Skeletal muscle tissue (tissue), 4 donors: Measurements from ENCODE around the gene DNTT. TPM values are rescaled to one million over a fixed set of nuclear protein-coding genes. Genes with fewer than 3 reads are reported as not detected.

Experiments used
- H3K27ac ChIP-seq: one replicate; pipeline ENCODE4 v1.7.0; 2013; ENCODE audit warnings: mild to moderate bottlenecking, low read depth, low read length, inconsistent platforms
- H3K27me3 ChIP-seq, 3 donors: one replicate each; pipeline ENCODE4 v1.7.0; 2013; ENCODE audit warnings: low read length in 3 of 3; ENCODE audit not compliant: control insufficient read depth in 3 of 3, insufficient read depth in 3 of 3
- H3K36me3 ChIP-seq, 3 donors: one replicate each; pipeline ENCODE4 v1.7.0; 2013; ENCODE audit warnings: low read length in 3 of 3; ENCODE audit not compliant: control insufficient read depth in 3 of 3, insufficient read depth in 3 of 3
- H3K4me1 ChIP-seq, 3 donors: one replicate each; pipeline ENCODE4 v1.7.0; 2013; ENCODE audit warnings: low read length in 3 of 3, mild to moderate bottlenecking in 3 of 3; ENCODE audit not compliant: control insufficient read depth in 3 of 3, insufficient read depth in 3 of 3
- H3K4me3 ChIP-seq, 3 donors: one replicate each; pipeline ENCODE4 v1.7.0; 2013; ENCODE audit warnings: low read length in 3 of 3
- H3K9ac ChIP-seq, 3 donors: one replicate each; pipeline ENCODE4 v1.7.0; 2013; ENCODE audit warnings: low read length in 3 of 3, mild to moderate bottlenecking in 3 of 3, moderate library complexity in 2 of 3, low read depth in 1 of 3
- H3K9me3 ChIP-seq, 3 donors: one replicate each; pipeline ENCODE4 v1.7.0; 2013; ENCODE audit warnings: low read length in 3 of 3; ENCODE audit not compliant: control insufficient read depth in 3 of 3
- total RNA-seq: library from RNA; depleted of rRNA; stranded (reverse); fragments of >200 nt; gene quantifications from one replicate; pipeline ENCODE4 v1.2.3, GENCODE V29; 2014
- donor health status: Osteomylitis.

DNTT gene
- total RNA-seq, 1 donor from 2014 or later = not detected

GRCh38 chr10:96264938-96265337 lies 39.3 kb upstream of the DNTT start:
- no peak overlapping the region for H3K4me3 ChIP-seq
- no peak overlapping the region for H3K9ac ChIP-seq
- H3K36me3 ChIP-seq = no peaks in the 10 kb centered on the region
- peaks cover 0 to 4% (median under 1%) of the 10 kb centered on the region in 3 donors for H3K4me1 ChIP-seq
- no peaks in the 10 kb centered on the region for H3K9me3 ChIP-seq
- H3K27me3 ChIP-seq = no peaks in the 10 kb centered on the region
- H3K27ac ChIP-seq = no peak overlapping the region

GRCh38 chr10:96266118-96266770 lies 38.0 kb upstream of the DNTT start:
- H3K27ac ChIP-seq = no peak overlapping the region
- no peaks in the 10 kb centered on the region for H3K9me3 ChIP-seq
- H3K4me1 ChIP-seq = peaks cover 2 to 9% (median 6%) of the 10 kb centered on the region in 3 donors
- no peak overlapping the region for H3K4me3 ChIP-seq
- no peak overlapping the region for H3K9ac ChIP-seq
- H3K27me3 ChIP-seq = no peaks in the 10 kb centered on the region
- H3K36me3 ChIP-seq = no peaks in the 10 kb centered on the region

- H3K4me3 ChIP-seq = no peak overlapping the region
- no peaks in the 10 kb centered on the region for H3K36me3 ChIP-seq
- no peak overlapping the region for H3K9ac ChIP-seq
- H3K27ac ChIP-seq = no peak overlapping the region
- H3K9me3 ChIP-seq = no peaks in the 10 kb centered on the region
- H3K4me1 ChIP-seq = peaks cover 4 to 18% (median 7%) of the 10 kb centered on the region in 3 donors
- H3K27me3 ChIP-seq = no peaks in the 10 kb centered on the region
Observed at GRCh38 chr10:96267234-96267705, 37.0 kb upstream of the DNTT start.

GRCh38 chr10:96268341-96268909 lies 35.8 kb upstream of the DNTT start:
- no peaks in the 10 kb centered on the region for H3K36me3 ChIP-seq
- H3K9me3 ChIP-seq = no peaks in the 10 kb centered on the region
- H3K27me3 ChIP-seq = no peaks in the 10 kb centered on the region
- H3K4me3 ChIP-seq = no peak overlapping the region
- H3K4me1 ChIP-seq = peaks cover 4 to 17% (median 7%) of the 10 kb centered on the region in 3 donors
- H3K9ac ChIP-seq = no peak overlapping the region
- no peak overlapping the region for H3K27ac ChIP-seq

- Histone ChIP-seq H3K27ac (no peak overlapping the region), H3K36me3 (no peaks in the 10 kb centered on the region), H3K4me1 (peaks cover 4 to 16% (median 7%) of the 10 kb centered on the region in 3 donors), H3K4me3 (peak overlapping the region in 2 of 3 donors; percentile 21 to 34), H3K9ac (no peak overlapping the region), H3K27me3 (no peaks in the 10 kb centered on the region), H3K9me3 (no peaks in the 10 kb centered on the region)
Observed at GRCh38 chr10:96269438-96270300, 34.6 kb upstream of the DNTT start.

GRCh38 chr10:96270571-96270970 lies 33.7 kb upstream of the DNTT start:
- Histone ChIP-seq H3K4me3 (peak overlapping the region in 2 of 3 donors; percentile 31 to 45), H3K4me1 (peaks cover 4 to 16% (median 7%) of the 10 kb centered on the region in 3 donors), H3K36me3 (no peaks in the 10 kb centered on the region), H3K9ac (no peak overlapping the region), H3K27me3 (no peaks in the 10 kb centered on the region), H3K27ac (peak overlapping the region; percentile 65), H3K9me3 (no peaks in the 10 kb centered on the region)

GRCh38 chr10:96271016-96271815 lies 33.0 kb upstream of the DNTT start, which contains the start of gene BLNK:
BLNK (minus strand) TSS chr10:96271569; CDS start chr10:96271398, 171 bp downstream.
- Histone ChIP-seq H3K36me3 (no peaks in the 10 kb centered on the region), H3K27me3 (no peaks in the 10 kb centered on the region), H3K9ac (peak within 1 kb of the TSS in 2 of 3 donors; percentile 10 to 63), H3K4me3 (peak within 1 kb of the TSS; percentile 16 to 45 (median 31)), H3K4me1 (peaks cover 4 to 21% (median 7%) of the 10 kb centered on the region in 3 donors), H3K9me3 (no peaks in the 10 kb centered on the region), H3K27ac (peak within 1 kb of the TSS; percentile 65)

- Histone ChIP-seq H3K27ac (no peak overlapping the region), H3K4me1 (peaks cover 4 to 24% (median 7%) of the 10 kb centered on the region in 3 donors), H3K4me3 (no peak overlapping the region), H3K36me3 (no peaks in the 10 kb centered on the region), H3K9me3 (no peaks in the 10 kb centered on the region), H3K27me3 (no peaks in the 10 kb centered on the region), H3K9ac (no peak overlapping the region)
Observed at GRCh38 chr10:96272316-96273280, 31.6 kb upstream of the DNTT start.
